Stimulated activated CD4-positive, alpha-beta T cell treated with anti-CD3 and anti-CD28 coated beads, Interleukin-2, amount 100 ng/mL, for 24 hours (primary cell): ENCODE results near the gene ISX.

ENCODE experiments used
- DNase-seq, 2 donors: peaks; one replicate each; pipeline ENCODE4 v3.0.0-alpha.2; 2020

The ISX gene

GRCh38 chr22:35053060-35053835 is 12.7 kb upstream of the ISX start:
- no peak for DNase-seq

GRCh38 chr22:35054064-35054463 is 11.9 kb upstream of the ISX start:
- DNase-seq: no peak

GRCh38 chr22:35056486-35056885 is 9.5 kb upstream of the ISX start:
- DNase-seq: no peak

GRCh38 chr22:35057155-35057554 is 8.8 kb upstream of the ISX start:
- no peak for DNase-seq

GRCh38 chr22:35059632-35060031 is 6.3 kb upstream of the ISX start:
- no peak for DNase-seq

GRCh38 chr22:35064664-35065063 is 1.3 kb upstream of the ISX start:
- no peak for DNase-seq

- DNase-seq: no peak
These were observed 775 bp upstream of the ISX start for GRCh38 chr22:35065183-35065582.

GRCh38 chr22:35066768-35067167 is 810 bp downstream of the ISX start:
- no peak for DNase-seq

- no peak for DNase-seq
These were observed 3.6 kb downstream of the ISX start for GRCh38 chr22:35069541-35069940.

- no peak for DNase-seq
These were observed 4.6 kb downstream of the ISX start for GRCh38 chr22:35070451-35071093.

- DNase-seq: no peak
These were observed 5.8 kb downstream of the ISX start for GRCh38 chr22:35071784-35072183.

GRCh38 chr22:35072925-35073324 is 7.0 kb downstream of the ISX start:
- DNase-seq: no peak

- no peak for DNase-seq
These were observed 8.6 kb downstream of the ISX start for GRCh38 chr22:35074583-35074982.

GRCh38 chr22:35076630-35077029 is 10.7 kb downstream of the ISX start:
- DNase-seq: no peak

- no peak for DNase-seq
These were observed 19.7 kb downstream of the ISX start for GRCh38 chr22:35085621-35086020.

GRCh38 chr22:35089139-35089538 is 23.2 kb downstream of the ISX start:
- DNase-seq: no peak

- DNase-seq: no peak
These were observed 26.4 kb downstream of the ISX start for GRCh38 chr22:35092406-35092805.

- no peak for DNase-seq
These were observed 33.0 kb downstream of the ISX start for GRCh38 chr22:35098921-35099320.

- DNase-seq: no peak
These were observed 33.9 kb downstream of the ISX start for GRCh38 chr22:35099883-35100282.

GRCh38 chr22:35102663-35103062 is 36.7 kb downstream of the ISX start:
- no peak for DNase-seq

- no peak for DNase-seq
These were observed 37.8 kb downstream of the ISX start for GRCh38 chr22:35103761-35104160.

GRCh38 chr22:35104491-35104890 is 38.5 kb downstream of the ISX start:
- DNase-seq: no peak

- no peak for DNase-seq
These were observed 43.7 kb downstream of the ISX start for GRCh38 chr22:35109616-35110015.

- DNase-seq: no peak
These were observed 45.3 kb downstream of the ISX start for GRCh38 chr22:35111244-35111643.

- DNase-seq: no peak
These were observed 47.4 kb downstream of the ISX start for GRCh38 chr22:35113341-35113740.
